Activated CD8-positive, alpha-beta memory T cell treated with anti-CD3 and anti-CD28 coated beads, Interleukin-2, amount 50 U/mL, for 1 hour (primary cell): ENCODE results near the gene COL4A1.

ENCODE experiments used
- DNase-seq: peaks from one replicate; pipeline ENCODE4 v3.0.0-alpha.2; 2020; ENCODE audit errors: extremely low read depth

The COL4A1 gene

GRCh38 chr13:110306960-110307766 lies at the start of gene COL4A1, which contains the start of gene COL4A2:
Gene COL4A1 (minus strand): TSS chr13:110307157. CDS start chr13:110307027, 130 bp downstream.
Gene COL4A2 (plus strand): TSS chr13:110307284. CDS start chr13:110307904, 620 bp downstream.
- no peak for DNase-seq

GRCh38 chr13:110356362-110356761 lies 49.4 kb upstream of the COL4A1 start:
- no peak for DNase-seq

- DNase-seq = no peak
Observed at GRCh38 chr13:110354715-110355473, 47.9 kb upstream of the COL4A1 start.

GRCh38 chr13:110354123-110354627 lies 47.2 kb upstream of the COL4A1 start:
- no peak for DNase-seq

GRCh38 chr13:110353339-110353977 lies 46.5 kb upstream of the COL4A1 start:
- no peak for DNase-seq

GRCh38 chr13:110352735-110353134 lies 45.8 kb upstream of the COL4A1 start:
- DNase-seq = no peak

- no peak for DNase-seq
Observed at GRCh38 chr13:110351636-110352420, 44.9 kb upstream of the COL4A1 start.

GRCh38 chr13:110350509-110350908 lies 43.6 kb upstream of the COL4A1 start:
- DNase-seq = no peak

GRCh38 chr13:110350049-110350448 lies 43.1 kb upstream of the COL4A1 start:
- DNase-seq = no peak

- DNase-seq = no peak
Observed at GRCh38 chr13:110349239-110349638, 42.3 kb upstream of the COL4A1 start.

GRCh38 chr13:110348309-110349105 lies 41.5 kb upstream of the COL4A1 start:
- no peak for DNase-seq

- no peak for DNase-seq
Observed at GRCh38 chr13:110347535-110348308, 40.8 kb upstream of the COL4A1 start.

GRCh38 chr13:110347088-110347487 lies 40.1 kb upstream of the COL4A1 start:
- no peak for DNase-seq

GRCh38 chr13:110346661-110347067 lies 39.7 kb upstream of the COL4A1 start:
- no peak for DNase-seq

GRCh38 chr13:110345701-110346100 lies 38.7 kb upstream of the COL4A1 start:
- DNase-seq = no peak

- DNase-seq = no peak
Observed at GRCh38 chr13:110345266-110345665, 38.3 kb upstream of the COL4A1 start.

GRCh38 chr13:110344320-110344719 lies 37.4 kb upstream of the COL4A1 start:
- no peak for DNase-seq

GRCh38 chr13:110343241-110343865 lies 36.4 kb upstream of the COL4A1 start:
- no peak for DNase-seq

- DNase-seq = no peak
Observed at GRCh38 chr13:110342474-110342873, 35.5 kb upstream of the COL4A1 start.
